Embryonic facial prominence (tissue), 1 donor: Measurements from ENCODE around the gene PLXNA1.

Experiments used
- DNase-seq: peaks from one replicate; pipeline ENCODE4 v3.0.0-alpha.2; 2016; ENCODE audit errors: extremely low spot score

PLXNA1 gene

GRCh38 chr3:127001486-127002194 is 18.7 kb downstream of the PLXNA1 start:
- no peak for DNase-seq

DNA sequence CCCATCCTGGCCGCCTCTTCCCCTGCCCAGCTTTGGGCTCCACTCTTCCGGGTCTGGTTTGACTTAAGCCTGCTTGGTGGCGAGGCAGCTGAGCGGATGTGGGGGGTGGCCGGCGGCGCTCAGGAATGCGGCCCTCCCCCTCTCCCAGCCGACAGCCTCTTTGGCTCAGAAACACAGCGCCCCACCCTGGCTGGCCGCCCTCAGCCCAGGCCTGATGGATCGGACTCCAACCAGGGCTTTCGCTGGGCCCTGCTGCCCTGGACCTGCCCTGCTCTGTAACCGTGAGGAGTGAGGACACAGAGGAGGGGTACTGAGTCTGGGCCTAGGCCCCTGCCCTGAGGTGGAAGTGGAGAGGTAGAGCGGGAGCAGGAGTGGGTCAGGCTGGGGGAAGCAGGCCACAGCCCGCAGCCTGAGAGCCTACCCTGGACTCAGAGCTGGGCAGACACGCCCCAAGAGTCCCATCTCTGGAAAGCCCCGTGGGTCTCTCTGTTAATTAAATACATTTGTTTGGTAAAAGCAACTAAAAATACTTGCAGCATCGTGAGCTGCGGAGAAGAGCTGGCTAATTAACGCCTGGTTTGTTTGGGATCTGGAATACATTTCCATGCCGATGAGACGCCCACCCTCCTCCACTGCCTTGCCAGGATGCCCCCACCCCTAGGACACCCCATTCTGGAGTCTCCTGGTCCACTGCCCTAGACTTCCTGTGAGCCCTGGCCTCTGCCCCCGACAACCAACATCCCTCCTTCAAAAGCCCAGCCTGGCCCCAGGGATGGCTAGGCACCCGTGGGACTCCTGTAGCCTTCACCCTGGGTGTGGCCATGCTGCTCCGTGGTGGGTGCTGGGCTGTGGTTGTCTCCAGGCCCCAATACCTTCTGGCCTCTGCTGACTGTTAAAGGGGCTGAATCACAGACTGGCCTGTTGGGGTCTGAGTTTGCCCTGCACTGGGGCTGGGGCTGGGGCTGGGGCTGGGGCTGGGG is 19.6 kb downstream of the PLXNA1 start:
- peak; percentile 67 for DNase-seq

- no peak for DNase-seq
Measured at GRCh38 chr3:127003175-127003555, 20.2 kb downstream of the PLXNA1 start.

GRCh38 chr3:127003601-127004280 is 20.8 kb downstream of the PLXNA1 start:
- no peak for DNase-seq

DNA sequence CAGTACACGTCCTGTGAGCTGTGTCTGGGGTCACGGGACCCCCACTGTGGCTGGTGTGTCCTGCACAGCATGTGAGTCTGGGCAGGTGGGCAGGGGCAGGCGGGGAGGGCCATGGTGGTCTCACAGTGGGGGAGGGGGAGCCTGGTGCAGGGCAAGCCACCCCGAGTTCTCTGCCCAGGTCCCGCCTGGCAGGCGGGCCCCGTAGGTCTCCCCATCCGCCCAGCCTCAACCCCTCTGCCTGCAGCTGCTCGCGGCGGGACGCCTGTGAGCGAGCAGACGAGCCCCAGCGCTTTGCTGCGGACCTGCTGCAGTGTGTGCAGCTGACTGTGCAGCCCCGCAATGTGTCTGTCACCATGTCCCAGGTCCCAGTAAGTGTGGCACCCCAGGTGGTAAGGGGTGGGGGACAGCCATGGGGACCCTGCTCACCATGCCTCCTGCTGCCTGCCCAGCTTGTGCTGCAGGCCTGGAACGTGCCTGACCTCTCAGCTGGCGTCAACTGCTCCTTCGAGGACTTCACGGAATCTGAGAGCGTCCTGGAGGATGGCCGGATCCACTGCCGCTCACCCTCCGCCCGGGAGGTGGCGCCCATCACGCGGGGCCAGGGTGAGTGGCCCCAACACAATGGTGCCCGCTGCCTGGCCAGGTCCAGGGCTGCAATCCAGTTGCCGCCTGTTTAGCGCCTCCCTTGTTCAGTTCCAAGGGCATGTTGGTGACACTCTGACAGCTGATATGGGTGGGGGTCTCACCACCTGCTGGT is 21.9 kb downstream of the PLXNA1 start:
- DNase-seq, result no peak

DNA sequence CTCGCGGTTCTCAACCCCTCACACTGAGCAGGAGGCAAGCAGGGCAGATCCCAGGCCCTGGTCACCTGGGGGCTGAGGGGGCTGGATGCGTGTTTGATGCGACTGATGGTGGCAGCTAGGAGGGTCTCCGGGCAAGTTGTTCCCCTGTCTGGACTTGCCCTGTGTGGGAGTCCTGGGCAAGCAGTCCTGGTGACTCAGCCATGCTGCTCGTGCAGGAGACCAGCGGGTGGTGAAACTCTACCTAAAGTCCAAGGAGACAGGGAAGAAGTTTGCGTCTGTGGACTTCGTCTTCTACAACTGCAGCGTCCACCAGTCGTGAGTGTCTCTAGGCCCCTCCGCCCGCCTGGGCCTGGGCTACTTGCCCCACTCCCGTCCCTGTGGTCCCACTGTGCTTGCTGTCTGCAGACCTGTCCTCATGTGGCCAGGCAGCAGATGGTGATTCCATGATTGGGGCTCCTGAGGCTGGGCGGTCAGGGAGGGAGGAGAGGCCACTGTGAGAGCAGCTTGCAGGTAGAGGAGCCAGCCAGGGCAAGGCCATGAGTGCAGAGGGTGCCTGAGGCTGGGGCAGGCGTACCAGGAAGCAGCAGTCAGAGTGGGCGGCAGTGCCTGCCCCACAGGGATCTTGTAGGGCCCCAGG is 23.1 kb downstream of the PLXNA1 start:
- no peak for DNase-seq

DNA sequence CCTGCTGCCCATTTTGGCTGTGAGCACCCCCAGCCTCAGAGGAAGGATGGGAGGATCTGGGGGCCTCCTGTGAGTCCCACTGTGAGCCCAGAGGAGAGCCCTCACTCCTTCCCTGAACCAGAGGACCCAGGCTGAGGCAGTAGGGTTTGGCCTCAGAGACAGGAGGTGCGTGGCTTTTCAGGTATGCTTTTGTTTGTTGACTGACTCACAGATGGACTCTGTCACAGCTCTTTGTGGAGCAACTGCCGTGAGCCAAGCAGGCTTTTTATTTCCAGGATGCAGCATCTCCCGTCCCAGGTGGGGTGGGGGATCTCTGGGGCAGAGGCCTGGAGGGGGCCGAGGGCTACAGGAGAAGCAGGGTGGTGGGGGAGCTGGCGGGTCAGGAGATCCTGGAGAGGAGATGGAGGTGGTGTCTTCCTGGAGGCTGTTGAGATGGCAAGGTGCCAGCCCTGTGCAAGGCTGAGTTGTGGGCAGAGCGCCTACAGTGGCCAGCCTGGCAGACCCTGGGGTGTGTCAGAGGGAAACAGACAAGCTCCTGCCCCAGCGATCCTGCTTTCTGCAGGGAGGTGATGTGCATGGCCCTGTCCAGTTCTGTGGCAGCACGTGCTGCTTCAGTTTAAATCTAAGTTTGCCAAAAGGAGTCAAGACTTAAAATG is 24.0 kb downstream of the PLXNA1 start:
- DNase-seq, result no peak

- no peak for DNase-seq
Measured at GRCh38 chr3:127008236-127008635, 25.3 kb downstream of the PLXNA1 start.

GRCh38 chr3:127009531-127009930 is 26.6 kb downstream of the PLXNA1 start:
- DNase-seq, result no peak

GRCh38 chr3:127011270-127011992 is 28.5 kb downstream of the PLXNA1 start:
- DNase-seq, result no peak

DNA sequence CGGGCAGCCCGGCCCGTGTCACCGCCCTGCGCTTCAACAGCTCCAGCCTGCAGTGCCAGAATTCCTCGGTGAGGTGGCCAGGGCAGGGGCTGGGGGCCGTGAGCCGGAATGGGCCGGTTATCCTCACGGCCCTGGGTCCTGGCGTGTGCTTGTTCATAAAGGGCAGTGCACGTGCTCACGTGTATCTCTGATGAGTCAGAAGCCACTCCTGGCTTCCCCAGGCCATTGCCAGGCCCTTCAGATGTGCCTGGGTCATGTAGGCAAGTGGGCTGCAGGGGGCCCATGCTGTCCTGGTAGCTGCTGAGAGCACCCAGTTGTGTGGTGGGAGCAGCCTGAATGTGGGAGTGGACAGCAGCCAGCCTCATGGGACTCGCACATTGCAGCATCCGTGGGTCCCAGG is 29.2 kb downstream of the PLXNA1 start:
- DNase-seq, result no peak

DNA sequence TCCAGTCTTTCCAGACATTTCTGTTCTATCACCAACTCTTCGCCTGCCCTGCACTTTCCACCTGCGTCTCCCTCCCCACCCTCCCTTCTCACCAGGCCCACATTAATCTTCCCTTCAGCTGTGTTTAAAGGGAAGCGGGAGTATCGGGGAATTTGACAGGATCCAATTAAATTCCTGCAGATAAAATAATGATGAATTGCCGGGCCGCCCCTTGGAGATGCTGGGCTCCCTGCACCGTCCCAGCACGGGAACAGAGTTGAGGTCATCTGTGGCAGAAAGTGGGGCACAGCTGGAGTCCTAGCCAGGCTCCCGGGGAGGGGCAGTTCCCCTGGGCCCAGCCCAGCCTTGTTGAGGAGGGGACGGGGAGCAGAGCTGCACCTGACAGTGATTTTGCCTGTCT is 30.3 kb downstream of the PLXNA1 start:
- DNase-seq, result no peak

GRCh38 chr3:127013758-127014535 is 31.0 kb downstream of the PLXNA1 start:
- no peak for DNase-seq

- no peak for DNase-seq
Measured at GRCh38 chr3:127014536-127015281, 31.8 kb downstream of the PLXNA1 start.

DNA sequence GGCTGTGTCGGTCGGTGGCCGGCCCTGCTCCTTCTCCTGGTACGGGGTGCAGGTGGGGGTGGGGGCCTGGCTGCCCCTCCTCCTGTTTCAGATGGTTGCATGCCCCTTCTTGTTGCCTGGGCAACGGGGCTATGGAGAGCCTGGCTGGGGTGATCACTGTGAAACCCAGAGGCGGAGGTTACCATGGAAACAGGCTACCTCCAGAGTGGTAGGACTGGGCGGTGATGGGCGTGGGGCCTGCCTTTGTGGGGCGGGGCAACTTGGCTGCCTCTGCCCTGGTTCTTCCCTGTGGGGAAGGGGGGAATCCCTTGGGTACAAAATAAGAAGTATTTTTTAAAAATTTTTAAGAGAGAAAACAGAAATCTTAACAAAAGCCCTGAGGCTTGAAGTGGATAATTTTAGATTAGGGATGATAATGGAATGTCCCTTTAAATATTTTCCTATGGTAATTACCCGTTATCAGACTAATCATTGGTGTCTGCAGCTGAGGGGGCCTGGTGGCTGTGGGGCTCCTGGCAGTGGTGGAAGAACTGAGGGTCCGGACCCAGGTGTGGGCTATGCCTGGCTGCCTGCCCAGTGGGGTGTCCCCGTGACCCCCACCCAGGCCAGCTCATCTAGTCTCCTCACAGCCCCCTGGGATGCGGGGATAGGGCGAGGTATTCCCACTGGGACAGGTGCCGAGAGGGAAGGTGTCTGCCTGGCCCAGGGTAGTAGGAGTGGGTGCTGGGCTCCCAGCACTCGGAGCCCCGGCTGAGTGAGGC is 32.5 kb downstream of the PLXNA1 start:
- no peak for DNase-seq

DNA sequence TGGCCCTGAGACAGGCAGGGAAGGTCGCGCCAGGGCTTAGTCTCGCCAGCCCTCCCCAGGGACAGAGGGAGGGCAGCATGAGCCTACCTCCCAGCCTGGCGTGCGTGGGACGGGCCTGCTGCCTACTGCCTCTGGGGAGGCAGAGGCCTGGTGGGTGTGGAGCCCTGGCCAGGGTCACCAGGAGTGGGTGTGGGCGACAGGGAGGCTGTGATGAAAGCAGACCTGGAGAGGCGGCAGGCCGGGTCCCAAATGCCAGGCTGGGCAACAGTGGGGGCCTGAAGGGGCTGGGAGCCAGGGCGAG is 33.1 kb downstream of the PLXNA1 start:
- no peak for DNase-seq

DNA sequence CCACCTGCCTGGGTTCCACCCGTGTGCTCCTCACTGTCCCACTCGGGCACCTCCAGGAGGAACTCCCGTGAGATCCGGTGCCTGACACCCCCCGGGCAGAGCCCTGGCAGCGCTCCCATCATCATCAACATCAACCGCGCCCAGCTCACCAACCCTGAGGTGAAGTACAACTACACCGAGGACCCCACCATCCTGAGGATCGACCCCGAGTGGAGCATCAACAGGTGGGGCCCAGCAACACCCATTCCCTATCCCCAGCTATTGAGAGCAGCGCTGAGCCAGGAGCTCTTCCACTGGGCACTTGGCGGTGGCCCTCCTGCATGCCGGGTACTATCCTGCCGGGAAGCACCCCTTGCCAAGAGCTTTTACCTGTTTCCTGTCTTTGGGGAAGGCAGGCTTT is 33.5 kb downstream of the PLXNA1 start:
- no peak for DNase-seq

- DNase-seq, result no peak
Measured at GRCh38 chr3:127017229-127017628, 34.3 kb downstream of the PLXNA1 start.
